HUES6 (cell line): ENCODE measurements around the gene ATCAY.
A peak's percentile ranks its signal among the peaks of the same experiment; 100 is the strongest.
"Not testable (repeated sequence)": the region's sequence is repeated elsewhere in the genome, so short reads cannot be mapped to it uniquely, and the experiment has no call there.

Source experiments
- H3K27ac ChIP-seq: 2 replicates; pipeline ENCODE4 v1.7.0; 2013; ENCODE audit warnings: low read depth, mild to moderate bottlenecking, low read length, inconsistent platforms
- H3K27me3 ChIP-seq: 2 replicates; pipeline ENCODE4 v1.6.1; 2013; ENCODE audit warnings: low read length; ENCODE audit not compliant: control insufficient read depth, insufficient read depth
- H3K36me3 ChIP-seq: 2 replicates; pipeline ENCODE4 v1.6.1; 2013; ENCODE audit warnings: low read length; ENCODE audit not compliant: control insufficient read depth, insufficient read depth
- H3K4me1 ChIP-seq: 2 replicates; pipeline ENCODE4 v1.6.1; 2013; ENCODE audit warnings: low read length; ENCODE audit not compliant: control insufficient read depth, insufficient read depth
- H3K4me3 ChIP-seq: 2 replicates; pipeline ENCODE4 v1.5.1; 2013; ENCODE audit warnings: low read depth, low read length
- H3K9ac ChIP-seq: one replicate; pipeline ENCODE4 v1.6.1; 2013; ENCODE audit warnings: mild to moderate bottlenecking, low read length
- H3K9me3 ChIP-seq: 2 replicates; pipeline ENCODE4 v1.6.1; 2013; ENCODE audit warnings: low read depth, low read length; ENCODE audit not compliant: control insufficient read depth, insufficient read depth

The ATCAY gene

DNA sequence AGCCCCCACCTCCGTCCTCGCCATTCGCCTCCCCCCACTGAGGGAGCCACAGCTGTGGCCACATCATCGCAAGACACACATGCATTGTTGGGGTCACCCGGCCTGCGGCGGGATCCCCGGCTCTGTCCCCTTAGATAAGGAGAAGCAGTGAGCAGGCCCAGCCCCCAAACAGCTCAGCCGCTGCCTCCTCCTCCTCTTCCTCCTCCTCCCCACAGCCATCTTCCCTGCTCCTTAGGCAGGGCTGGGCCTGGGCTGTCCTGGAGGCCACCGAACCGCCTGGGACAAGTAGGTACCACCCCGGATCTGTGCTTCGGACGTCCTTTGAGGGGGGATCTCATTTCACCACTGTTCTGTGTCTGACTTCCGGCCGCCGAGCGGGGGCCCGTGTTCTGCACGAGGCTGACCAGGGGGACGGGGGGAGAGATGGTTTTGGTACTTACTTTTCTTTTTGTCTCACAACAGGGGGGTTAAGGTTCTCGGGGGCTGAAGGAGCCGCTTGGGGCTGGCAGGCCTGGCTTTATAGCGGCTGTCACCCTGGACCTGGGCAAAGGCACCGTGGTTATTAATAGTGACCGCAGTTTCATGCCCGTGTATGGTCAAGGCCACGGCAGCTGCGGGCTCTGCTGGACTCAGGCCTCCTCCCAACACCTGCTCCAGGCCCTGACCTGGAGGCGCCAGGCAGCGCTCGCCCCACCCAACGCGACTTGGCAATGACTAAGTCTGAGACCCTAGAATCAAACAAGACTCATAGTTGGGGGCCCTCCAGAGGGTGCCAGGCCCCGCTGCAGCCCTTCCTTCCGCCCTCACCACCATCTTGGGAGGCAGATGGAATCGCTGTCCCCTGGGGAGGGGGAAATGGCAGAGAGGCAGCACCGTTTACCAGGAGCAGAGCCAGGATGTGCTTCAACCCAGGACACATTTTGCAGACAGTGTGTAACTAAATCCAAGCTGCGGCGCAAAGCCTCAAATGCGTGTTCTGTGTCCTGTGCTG, 70.7 kb downstream of the ATCAY start:
- no peaks in the 10 kb centered on the region for H3K27me3 ChIP-seq
- peaks cover 10% of the 10 kb centered on the region; the same call in 1 of the 2 replicates for H3K36me3 ChIP-seq
- no peak overlapping the region for H3K4me3 ChIP-seq
- H3K27ac ChIP-seq = no peak overlapping the region
- no peak overlapping the region for H3K9ac ChIP-seq
- H3K4me1 ChIP-seq = peaks cover 4% of the 10 kb centered on the region; the same call in 1 of the 2 replicates
- H3K9me3 ChIP-seq = no peaks in the 10 kb centered on the region

DNA sequence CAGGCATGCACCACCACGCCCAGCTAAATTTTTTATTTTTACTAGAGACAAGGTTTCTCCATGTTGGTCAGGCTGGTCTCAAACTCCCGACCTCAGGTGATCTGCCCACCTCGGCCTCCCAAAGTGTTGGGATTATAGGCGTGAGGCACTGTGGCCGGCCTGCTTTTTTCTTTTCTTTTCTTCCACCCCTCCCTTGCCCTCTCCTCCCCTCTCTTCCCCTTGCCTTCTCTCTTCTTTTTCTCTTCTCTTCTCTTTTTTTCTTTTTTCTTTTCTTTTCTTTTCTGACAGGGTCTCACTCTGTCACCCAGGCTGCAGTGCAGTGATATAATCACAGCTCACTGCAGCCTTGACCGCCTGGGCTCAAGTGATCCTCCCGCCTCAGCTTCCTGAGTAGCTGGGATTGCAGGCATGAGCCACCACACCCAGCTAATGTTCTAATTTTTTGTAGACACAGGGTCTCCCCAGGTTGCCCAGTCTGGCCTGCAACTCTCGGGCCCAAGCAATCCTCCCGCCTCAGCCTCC, 72.3 kb downstream of the ATCAY start:
- H3K9me3 ChIP-seq, H3K27me3 ChIP-seq, H3K4me3 ChIP-seq, H3K27ac ChIP-seq, H3K4me1 ChIP-seq, H3K9ac ChIP-seq: not testable (repeated sequence)
- peaks cover 16% of the 10 kb centered on the region for H3K36me3 ChIP-seq

DNA sequence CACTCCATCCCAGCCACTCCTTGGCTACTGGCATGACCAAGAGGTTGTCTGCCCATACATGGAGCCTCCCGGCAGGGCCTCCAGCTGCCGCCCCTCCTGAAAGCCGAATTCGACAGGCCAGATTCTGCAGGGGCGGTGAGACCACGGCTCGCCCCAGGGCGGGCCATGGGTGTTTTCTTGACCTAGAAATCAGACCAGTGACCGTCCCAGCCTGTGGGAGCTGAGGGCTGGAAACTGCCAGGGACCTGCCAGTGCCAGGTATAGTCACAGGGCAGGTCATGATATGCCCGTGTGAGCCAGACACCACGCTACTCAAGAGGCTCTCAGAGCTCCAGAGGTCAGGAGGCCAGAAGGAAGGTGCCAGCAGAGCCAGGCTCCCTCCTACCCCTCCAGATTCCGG, 73.6 kb downstream of the ATCAY start:
- Histone ChIP-seq H3K4me1 (peaks cover 4% of the 10 kb centered on the region; the same call in 1 of the 2 replicates), H3K27me3 (no peaks in the 10 kb centered on the region), H3K27ac (no peak overlapping the region), H3K9ac (no peak overlapping the region), H3K4me3 (no peak overlapping the region), H3K9me3 (no peaks in the 10 kb centered on the region), H3K36me3 (peaks cover 29% of the 10 kb centered on the region)

DNA sequence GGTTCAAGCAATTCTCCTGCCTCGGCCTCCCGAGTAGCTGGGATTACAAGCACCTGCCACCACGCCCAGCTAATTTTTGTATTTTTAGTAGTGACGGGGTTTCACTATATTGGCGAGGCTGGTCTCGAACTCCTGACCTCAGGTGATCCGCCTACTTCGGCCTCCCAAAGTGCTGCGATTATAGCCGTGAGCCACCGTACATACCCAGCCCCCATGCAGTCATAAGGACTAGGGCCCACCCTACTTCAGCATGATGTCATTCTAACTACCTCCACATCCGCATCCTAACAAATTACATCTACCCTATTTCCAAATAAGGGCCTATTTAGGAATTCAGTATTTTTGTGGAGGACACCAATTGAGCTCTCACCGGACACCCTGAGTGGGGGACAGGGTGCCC, 74.8 kb downstream of the ATCAY start:
- not testable (repeated sequence) for H3K9me3 ChIP-seq, H3K27me3 ChIP-seq, H3K9ac ChIP-seq, H3K4me3 ChIP-seq, H3K4me1 ChIP-seq
- Histone ChIP-seq H3K27ac (peak overlapping the region; percentile 38; the same call in 1 of the 2 replicates), H3K36me3 (peaks cover 40% of the 10 kb centered on the region)

DNA sequence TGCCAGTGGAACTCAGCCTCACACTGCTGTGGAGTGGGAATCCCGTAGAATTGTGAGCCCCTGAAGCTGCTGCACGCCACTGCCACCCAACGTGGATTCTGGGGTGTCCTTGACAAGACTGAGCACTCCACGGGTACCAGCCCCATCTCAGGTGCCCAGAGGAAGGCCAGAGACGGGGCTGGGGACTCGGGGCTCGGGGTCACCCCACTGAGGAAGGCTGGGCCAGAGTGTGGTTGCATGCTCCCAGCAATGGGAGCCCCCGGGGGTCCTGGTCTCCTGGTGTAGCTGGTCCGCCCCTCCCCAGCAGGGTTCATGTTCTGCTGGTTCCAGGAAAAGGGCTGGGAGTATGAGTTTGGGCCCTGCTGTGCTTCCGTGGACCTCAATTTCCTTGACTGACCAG, 75.2 kb downstream of the ATCAY start:
- Histone ChIP-seq H3K9me3 (no peaks in the 10 kb centered on the region), H3K27me3 (no peaks in the 10 kb centered on the region), H3K36me3 (peaks cover 44% of the 10 kb centered on the region), H3K9ac (no peak overlapping the region), H3K27ac (peak overlapping the region; percentile 38; the same call in 1 of the 2 replicates), H3K4me1 (peaks cover 4% of the 10 kb centered on the region; the same call in 1 of the 2 replicates), H3K4me3 (no peak overlapping the region)

DNA sequence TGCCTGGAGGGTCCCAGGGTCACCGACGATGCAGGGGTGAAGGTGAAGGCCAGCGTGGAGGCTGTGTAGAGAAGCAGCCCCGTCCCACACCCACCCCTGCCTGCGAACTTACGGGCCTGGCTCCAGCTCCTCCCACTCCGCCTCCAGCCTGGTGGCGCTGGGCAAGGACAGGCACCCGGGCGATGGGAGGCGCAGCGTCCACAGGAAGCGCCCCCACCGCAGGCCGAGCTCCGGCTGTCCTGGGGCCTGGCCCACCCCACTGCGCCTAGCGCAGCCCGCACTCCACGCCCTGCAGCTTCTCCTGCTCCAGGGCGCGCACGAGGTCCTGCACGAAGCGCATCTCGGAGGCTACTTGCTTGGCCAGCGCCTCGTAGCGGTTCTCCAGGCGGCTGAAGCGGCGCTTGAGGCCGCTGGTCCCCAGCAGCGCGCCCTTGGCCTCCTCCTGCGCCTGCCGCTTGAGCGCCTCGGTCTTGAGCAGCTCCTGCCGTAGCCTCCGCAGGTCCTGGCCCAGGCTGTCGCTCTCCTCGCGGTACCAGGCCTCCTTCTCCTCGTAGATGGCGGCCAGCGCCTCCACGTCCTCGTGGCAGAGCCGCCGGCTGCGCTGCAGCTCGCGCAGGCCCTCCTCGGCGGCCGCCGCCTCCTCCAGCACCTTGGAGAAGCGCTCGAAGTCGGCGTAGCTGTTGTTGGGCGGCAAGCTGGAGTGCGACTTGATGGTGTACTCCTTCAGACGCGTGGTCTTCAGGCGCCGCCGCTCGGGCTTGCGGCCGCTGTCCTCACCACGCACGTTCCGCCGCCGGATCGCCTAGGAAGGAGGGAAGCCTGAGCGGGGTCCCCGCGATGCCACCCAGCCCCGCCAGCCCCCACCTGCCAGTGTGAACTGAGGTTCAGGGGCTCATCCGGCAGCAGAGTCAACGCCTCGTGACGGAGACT, 78.6 kb downstream of the ATCAY start:
- no peak overlapping the region for H3K27ac ChIP-seq
- H3K4me3 ChIP-seq = no peak overlapping the region
- H3K4me1 ChIP-seq = no peaks in the 10 kb centered on the region
- no peak overlapping the region for H3K9ac ChIP-seq
- H3K36me3 ChIP-seq = peaks cover 77% of the 10 kb centered on the region
- no peaks in the 10 kb centered on the region for H3K27me3 ChIP-seq
- no peaks in the 10 kb centered on the region for H3K9me3 ChIP-seq

DNA sequence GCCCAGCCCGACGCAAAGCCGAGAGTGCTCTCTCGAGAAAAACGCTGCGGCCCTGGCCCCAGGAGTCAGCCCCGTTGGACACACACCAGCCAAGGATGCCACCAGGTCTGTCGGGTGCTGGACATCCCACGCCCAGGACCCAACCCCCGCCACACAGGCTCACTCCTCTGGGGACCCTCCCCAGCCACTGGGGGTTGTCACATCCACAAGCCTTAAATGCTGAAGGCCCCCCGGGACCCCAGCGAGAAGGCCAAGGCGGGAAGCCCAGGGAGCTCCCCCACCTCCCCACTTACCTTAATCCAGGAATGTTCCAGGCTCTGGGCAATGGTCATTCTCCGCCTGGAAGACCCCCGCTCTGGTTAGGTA, 79.3 kb downstream of the ATCAY start:
- Histone ChIP-seq H3K4me1 (no peaks in the 10 kb centered on the region), H3K4me3 (no peak overlapping the region), H3K36me3 (peaks cover 83% of the 10 kb centered on the region)

DNA sequence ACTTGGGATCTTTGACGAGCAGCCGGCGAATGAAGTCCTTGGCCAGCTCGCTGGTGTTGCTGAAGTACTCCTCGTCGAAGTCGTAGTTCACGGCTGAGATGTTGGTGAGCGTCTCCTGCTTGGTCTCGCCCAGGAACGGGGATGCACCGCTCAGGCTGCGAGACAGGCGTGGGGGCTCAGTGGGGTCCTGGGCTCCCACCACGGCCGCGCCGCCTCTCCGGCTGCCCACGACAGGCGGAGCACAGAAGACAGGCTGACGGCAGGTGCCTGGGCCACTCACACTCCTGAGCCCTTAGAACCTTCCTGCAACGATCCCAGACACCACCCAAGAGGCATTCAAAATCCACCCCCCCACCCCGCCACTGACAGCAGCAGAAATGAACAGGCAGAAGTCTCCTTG, 80.5 kb downstream of the ATCAY start:
- Histone ChIP-seq H3K4me3 (no peak overlapping the region), H3K27me3 (no peaks in the 10 kb centered on the region), H3K9ac (no peak overlapping the region), H3K4me1 (no peaks in the 10 kb centered on the region), H3K9me3 (no peaks in the 10 kb centered on the region), H3K36me3 (peaks cover 89% of the 10 kb centered on the region), H3K27ac (no peak overlapping the region)

More for the DNA sequence above, 79.3 kb downstream of the ATCAY start:
- Histone ChIP-seq H3K9me3 (no peaks in the 10 kb centered on the region), H3K9ac (no peak overlapping the region), H3K27me3 (no peaks in the 10 kb centered on the region), H3K27ac (no peak overlapping the region)

DNA sequence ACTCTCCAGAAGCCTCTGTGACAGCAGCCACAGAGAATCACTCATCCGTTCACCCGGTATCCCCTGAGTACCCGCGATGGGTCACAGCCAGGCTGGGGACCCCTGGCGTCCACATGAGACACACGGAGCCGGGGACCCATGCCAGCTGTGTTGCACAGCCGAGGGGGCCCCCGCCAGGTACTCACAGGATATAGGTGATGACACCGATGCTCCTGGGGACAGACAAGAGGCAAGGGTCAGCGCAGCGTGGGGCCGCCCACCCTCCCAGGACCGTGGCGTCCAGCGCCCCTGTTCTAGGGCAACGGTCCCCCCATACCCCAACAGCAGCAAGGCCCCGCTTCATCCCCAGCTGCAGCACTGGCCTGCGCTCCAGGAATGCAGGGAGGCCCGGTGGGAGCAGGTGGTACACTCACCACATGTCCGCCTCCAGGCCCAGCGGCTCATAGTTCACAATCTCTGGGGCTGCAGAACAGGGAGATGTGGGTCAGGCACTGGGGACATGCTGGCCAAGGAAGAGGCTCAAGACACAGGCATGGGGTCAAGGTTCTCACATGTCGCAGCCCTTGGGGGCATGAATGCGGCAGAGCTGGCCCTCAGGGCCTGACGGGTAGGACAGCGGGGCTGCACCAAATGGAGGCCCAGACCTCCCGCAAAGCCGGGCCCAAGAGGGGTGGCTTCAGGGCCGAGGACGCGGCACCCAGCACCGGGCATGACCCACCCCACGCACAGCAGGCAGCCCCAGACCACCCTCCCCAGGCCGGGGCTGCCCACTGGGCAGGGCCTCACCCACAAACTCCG, 83.2 kb downstream of the ATCAY start:
- H3K36me3 ChIP-seq = peaks cover 93% of the 10 kb centered on the region
- no peak overlapping the region for H3K9ac ChIP-seq
- H3K27me3 ChIP-seq = no peaks in the 10 kb centered on the region
- no peak overlapping the region for H3K4me3 ChIP-seq
- no peaks in the 10 kb centered on the region for H3K9me3 ChIP-seq
- peaks cover 12% of the 10 kb centered on the region for H3K4me1 ChIP-seq
- no peak overlapping the region for H3K27ac ChIP-seq
